ENCODE measurements around the gene ZCCHC14. TPM values are rescaled to one million over a fixed set of nuclear protein-coding genes. Genes with fewer than 3 reads are reported as not detected.

The ZCCHC14 gene
- total and polyA plus RNA-seq, 2 of the 13 experiments (the other 11 are each of a cell fraction or from before 2014, with no cell fraction given): 12.4 to 12.5 TPM

DNA sequence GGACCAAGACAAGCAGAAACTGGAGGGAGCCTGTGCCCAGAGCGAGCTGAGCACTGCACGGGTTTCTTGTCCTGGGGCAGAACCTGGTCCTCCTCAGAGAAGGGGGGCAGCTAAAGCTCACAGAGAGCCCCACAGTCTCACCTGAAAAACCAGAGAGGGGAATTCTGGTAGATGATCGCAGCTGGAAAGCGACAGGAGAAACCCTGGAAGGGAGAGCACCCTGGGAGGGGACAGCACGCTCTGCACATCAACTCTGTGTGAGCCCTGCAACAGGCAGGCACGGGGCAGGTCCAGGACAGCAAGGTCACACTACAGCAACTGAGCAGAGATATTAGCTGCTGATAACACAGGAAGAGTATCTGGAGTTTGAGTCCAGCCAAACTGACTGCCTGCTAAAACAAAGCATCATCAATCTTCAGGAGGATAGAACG lies 18.2 kb downstream of the ZCCHC14 start (continued):
- TF ChIP-seq FOXC1 (CRISPR knock-in tag; IDR thresholded peaks at IDR 0.05; ENCODE audit: borderline replicate concordance): no peak
- TF ChIP-seq SIX4 (CRISPR knock-in tag; IDR thresholded peaks at IDR 0.05): no peak
- TF ChIP-seq GABPB1 (CRISPR knock-in tag; IDR thresholded peaks at IDR 0.05): no peak
- 0 out of 2 replicates have a peak, but pooled peaks have one; percentile 13 for TF ChIP-seq FOSL2 (CRISPR knock-in tag; IDR thresholded peaks at IDR 0.05)
- TF ChIP-seq, protein P1, sequence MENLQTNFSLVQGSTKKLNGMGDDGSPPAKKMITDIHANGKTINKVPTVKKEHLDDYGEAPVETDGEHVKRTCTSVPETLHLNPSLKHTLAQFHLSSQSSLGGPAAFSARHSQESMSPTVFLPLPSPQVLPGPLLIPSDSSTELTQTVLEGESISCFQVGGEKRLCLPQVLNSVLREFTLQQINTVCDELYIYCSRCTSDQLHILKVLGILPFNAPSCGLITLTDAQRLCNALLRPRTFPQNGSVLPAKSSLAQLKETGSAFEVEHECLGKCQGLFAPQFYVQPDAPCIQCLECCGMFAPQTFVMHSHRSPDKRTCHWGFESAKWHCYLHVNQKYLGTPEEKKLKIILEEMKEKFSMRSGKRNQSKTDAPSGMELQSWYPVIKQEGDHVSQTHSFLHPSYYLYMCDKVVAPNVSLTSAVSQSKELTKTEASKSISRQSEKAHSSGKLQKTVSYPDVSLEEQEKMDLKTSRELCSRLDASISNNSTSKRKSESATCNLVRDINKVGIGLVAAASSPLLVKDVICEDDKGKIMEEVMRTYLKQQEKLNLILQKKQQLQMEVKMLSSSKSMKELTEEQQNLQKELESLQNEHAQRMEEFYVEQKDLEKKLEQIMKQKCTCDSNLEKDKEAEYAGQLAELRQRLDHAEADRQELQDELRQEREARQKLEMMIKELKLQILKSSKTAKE (CRISPR knock-in tag; IDR thresholded peaks at IDR 0.05; ENCODE audit: borderline replicate concordance): no peak
- TF ChIP-seq MED1 (CRISPR knock-in tag; IDR thresholded peaks at IDR 0.05): peak; percentile 77
- TF ChIP-seq ZNF788 (CRISPR knock-in tag; IDR thresholded peaks at IDR 0.05; ENCODE audit: borderline replicate concordance): peak; percentile 67; the same call in 1 of the 2 replicates
- peak; percentile 52; the same call in 1 of the 2 replicates for TF ChIP-seq MLX (CRISPR knock-in tag; IDR thresholded peaks at IDR 0.05)
- TF ChIP-seq ETV5 (CRISPR knock-in tag; IDR thresholded peaks at IDR 0.05; ENCODE audit: borderline replicate concordance): peak; percentile 19; the same call in 1 of the 2 replicates
- no peak for TF ChIP-seq NONO (IDR thresholded peaks at IDR 0.05)
- peak; percentile 51; the same call in 1 of the 2 replicates for TF ChIP-seq NONO (CRISPR knock-in tag; conservative IDR thresholded peaks at IDR 0.05)
- no peak for TF ChIP-seq ZNF75D (CRISPR knock-in tag; IDR thresholded peaks at IDR 0.05; ENCODE audit: borderline replicate concordance)
- TF ChIP-seq, protein P2, sequence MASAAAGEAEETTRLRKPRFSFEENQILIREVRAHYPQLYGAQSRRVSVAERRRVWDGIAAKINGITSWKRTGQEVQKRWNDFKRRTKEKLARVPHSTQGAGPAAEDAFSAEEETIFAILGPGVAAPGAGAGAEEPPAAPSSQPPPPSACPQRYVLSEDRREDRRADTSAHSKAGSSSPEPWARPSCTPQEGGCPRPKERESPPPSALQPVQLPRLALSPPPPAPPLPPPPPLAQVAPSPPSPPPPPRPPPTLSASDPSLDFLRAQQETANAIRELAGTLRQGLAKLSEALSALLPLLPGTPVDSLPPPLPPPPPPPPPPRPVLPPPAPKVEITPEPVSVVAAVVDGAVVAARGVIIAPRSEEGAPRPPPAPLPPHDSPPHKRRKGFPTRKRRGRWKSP (CRISPR knock-in tag; IDR thresholded peaks at IDR 0.05): no peak
- TF ChIP-seq ZNF430 (CRISPR knock-in tag; IDR thresholded peaks at IDR 0.05): no peak
- TF ChIP-seq PLSCR1 (CRISPR knock-in tag; IDR thresholded peaks at IDR 0.05; ENCODE audit: borderline replicate concordance): no peak
- no peak for TF ChIP-seq ZNF674 (CRISPR knock-in tag; IDR thresholded peaks at IDR 0.05; ENCODE audit: low read depth)
- TF ChIP-seq, protein P3, sequence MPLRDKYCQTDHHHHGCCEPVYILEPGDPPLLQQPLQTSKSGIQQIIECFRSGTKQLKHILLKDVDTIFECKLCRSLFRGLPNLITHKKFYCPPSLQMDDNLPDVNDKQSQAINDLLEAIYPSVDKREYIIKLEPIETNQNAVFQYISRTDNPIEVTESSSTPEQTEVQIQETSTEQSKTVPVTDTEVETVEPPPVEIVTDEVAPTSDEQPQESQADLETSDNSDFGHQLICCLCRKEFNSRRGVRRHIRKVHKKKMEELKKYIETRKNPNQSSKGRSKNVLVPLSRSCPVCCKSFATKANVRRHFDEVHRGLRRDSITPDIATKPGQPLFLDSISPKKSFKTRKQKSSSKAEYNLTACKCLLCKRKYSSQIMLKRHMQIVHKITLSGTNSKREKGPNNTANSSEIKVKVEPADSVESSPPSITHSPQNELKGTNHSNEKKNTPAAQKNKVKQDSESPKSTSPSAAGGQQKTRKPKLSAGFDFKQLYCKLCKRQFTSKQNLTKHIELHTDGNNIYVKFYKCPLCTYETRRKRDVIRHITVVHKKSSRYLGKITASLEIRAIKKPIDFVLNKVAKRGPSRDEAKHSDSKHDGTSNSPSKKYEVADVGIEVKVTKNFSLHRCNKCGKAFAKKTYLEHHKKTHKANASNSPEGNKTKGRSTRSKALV (CRISPR knock-in tag; IDR thresholded peaks at IDR 0.05): 0 out of 2 replicates have a peak, but pooled peaks have one; percentile 11
- TF ChIP-seq NFYC (CRISPR knock-in tag; IDR thresholded peaks at IDR 0.05): no peak
- TF ChIP-seq SP1 (IDR thresholded peaks at IDR 0.05): no peak
- no peak for TF ChIP-seq SP1 (CRISPR knock-in tag; IDR thresholded peaks at IDR 0.05)
- TF ChIP-seq, protein P4, sequence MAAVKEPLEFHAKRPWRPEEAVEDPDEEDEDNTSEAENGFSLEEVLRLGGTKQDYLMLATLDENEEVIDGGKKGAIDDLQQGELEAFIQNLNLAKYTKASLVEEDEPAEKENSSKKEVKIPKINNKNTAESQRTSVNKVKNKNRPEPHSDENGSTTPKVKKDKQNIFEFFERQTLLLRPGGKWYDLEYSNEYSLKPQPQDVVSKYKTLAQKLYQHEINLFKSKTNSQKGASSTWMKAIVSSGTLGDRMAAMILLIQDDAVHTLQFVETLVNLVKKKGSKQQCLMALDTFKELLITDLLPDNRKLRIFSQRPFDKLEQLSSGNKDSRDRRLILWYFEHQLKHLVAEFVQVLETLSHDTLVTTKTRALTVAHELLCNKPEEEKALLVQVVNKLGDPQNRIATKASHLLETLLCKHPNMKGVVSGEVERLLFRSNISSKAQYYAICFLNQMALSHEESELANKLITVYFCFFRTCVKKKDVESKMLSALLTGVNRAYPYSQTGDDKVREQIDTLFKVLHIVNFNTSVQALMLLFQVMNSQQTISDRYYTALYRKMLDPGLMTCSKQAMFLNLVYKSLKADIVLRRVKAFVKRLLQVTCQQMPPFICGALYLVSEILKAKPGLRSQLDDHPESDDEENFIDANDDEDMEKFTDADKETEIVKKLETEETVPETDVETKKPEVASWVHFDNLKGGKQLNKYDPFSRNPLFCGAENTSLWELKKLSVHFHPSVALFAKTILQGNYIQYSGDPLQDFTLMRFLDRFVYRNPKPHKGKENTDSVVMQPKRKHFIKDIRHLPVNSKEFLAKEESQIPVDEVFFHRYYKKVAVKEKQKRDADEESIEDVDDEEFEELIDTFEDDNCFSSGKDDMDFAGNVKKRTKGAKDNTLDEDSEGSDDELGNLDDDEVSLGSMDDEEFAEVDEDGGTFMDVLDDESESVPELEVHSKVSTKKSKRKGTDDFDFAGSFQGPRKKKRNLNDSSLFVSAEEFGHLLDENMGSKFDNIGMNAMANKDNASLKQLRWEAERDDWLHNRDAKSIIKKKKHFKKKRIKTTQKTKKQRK (IDR thresholded peaks at IDR 0.05; ENCODE audit: low read length): no peak

All from HepG2 (cell line).